ENCODE measurements around the gene ATP9B.

Gene ATP9B

GRCh38 chr18:79203017-79203605 lies 133.9 kb downstream of the ATP9B start:
- no peak for FAIRE-seq

- no peak for FAIRE-seq
Measured at GRCh38 chr18:79204889-79205807, 136.0 kb downstream of the ATP9B start.

GRCh38 chr18:79206444-79206843 lies 137.2 kb downstream of the ATP9B start:
- no peak for FAIRE-seq

GRCh38 chr18:79208906-79209305 lies 139.7 kb downstream of the ATP9B start:
- no peak for FAIRE-seq

- no peak for FAIRE-seq
Measured at GRCh38 chr18:79210002-79210910, 141.1 kb downstream of the ATP9B start.

- FAIRE-seq, result no peak
Measured at GRCh38 chr18:79211844-79212243, 142.7 kb downstream of the ATP9B start.

- no peak for FAIRE-seq
Measured at GRCh38 chr18:79214056-79214455, 144.9 kb downstream of the ATP9B start.

- FAIRE-seq, result no peak
Measured at GRCh38 chr18:79216176-79216575, 147.0 kb downstream of the ATP9B start.

GRCh38 chr18:79217979-79218604 lies 148.9 kb downstream of the ATP9B start:
- FAIRE-seq, result no peak

GRCh38 chr18:79218605-79219190 lies 149.5 kb downstream of the ATP9B start:
- FAIRE-seq, result no peak

GRCh38 chr18:79221136-79221535 lies 151.9 kb downstream of the ATP9B start:
- no peak for FAIRE-seq

- FAIRE-seq, result no peak
Measured at GRCh38 chr18:79222790-79223189, 153.6 kb downstream of the ATP9B start.

- FAIRE-seq, result no peak
Measured at GRCh38 chr18:79223431-79223830, 154.2 kb downstream of the ATP9B start.

GRCh38 chr18:79224381-79224780 lies 155.2 kb downstream of the ATP9B start:
- no peak for FAIRE-seq

GRCh38 chr18:79227621-79228020 lies 158.4 kb downstream of the ATP9B start:
- FAIRE-seq, result no peak

- FAIRE-seq, result no peak
Measured at GRCh38 chr18:79229431-79229830, 160.2 kb downstream of the ATP9B start.

- FAIRE-seq, result no peak
Measured at GRCh38 chr18:79234438-79234837, 165.2 kb downstream of the ATP9B start.

- FAIRE-seq, result no peak
Measured at GRCh38 chr18:79239631-79240030, 170.4 kb downstream of the ATP9B start.

- no peak for FAIRE-seq
Measured at GRCh38 chr18:79241755-79242154, 172.6 kb downstream of the ATP9B start.

GRCh38 chr18:79242246-79242645 lies 173.1 kb downstream of the ATP9B start:
- no peak for FAIRE-seq

- FAIRE-seq, result no peak
Measured at GRCh38 chr18:79245517-79246001, 176.4 kb downstream of the ATP9B start.

Measured in colon (tissue), 2 donors.